Mononuclear cell (primary cell): Measurements from ENCODE around the gene DHX34. TPM values are rescaled to one million over a fixed set of nuclear protein-coding genes. Genes with fewer than 3 reads are reported as not detected.

ENCODE experiments used
- H3K27me3 ChIP-seq: 2 replicates; pipeline ENCODE4 v1.6.0; 2011; ENCODE audit warnings: low read length, control low read depth; ENCODE audit not compliant: insufficient read depth
- H3K4me1 ChIP-seq: 2 replicates; pipeline ENCODE4 v1.5.1; 2011; ENCODE audit warnings: mild to moderate bottlenecking, low read length, control low read depth; ENCODE audit not compliant: insufficient read depth
- H3K4me3 ChIP-seq: 2 replicates; pipeline ENCODE4 v1.5.1; 2011; ENCODE audit warnings: mild to moderate bottlenecking, low read length, moderate library complexity
- H3K9me3 ChIP-seq: 2 replicates; pipeline ENCODE4 v1.5.1; 2011; ENCODE audit warnings: low read depth, mild to moderate bottlenecking, control low read depth, low read length
- total RNA-seq: library from RNA; depleted of rRNA; stranded (reverse); fragments of >200 nt; gene quantifications from one replicate; pipeline ENCODE4 v1.2.3, GENCODE V29; 2012

Gene DHX34
- total RNA-seq, 1 donor = 12.9 TPM

GRCh38 chr19:47421844-47422395 is 72.8 kb downstream of the DHX34 start:
- H3K9me3 ChIP-seq = no peaks in the 10 kb centered on the region
- no peak overlapping the region for H3K4me3 ChIP-seq
- peaks cover 6% of the 10 kb centered on the region for H3K4me1 ChIP-seq
- peaks cover 59% of the 10 kb centered on the region for H3K27me3 ChIP-seq

GRCh38 chr19:47422417-47423163 is 73.5 kb downstream of the DHX34 start:
- no peak overlapping the region for H3K4me3 ChIP-seq
- H3K4me1 ChIP-seq = peaks cover 9% of the 10 kb centered on the region
- peaks cover 53% of the 10 kb centered on the region for H3K27me3 ChIP-seq
- no peaks in the 10 kb centered on the region for H3K9me3 ChIP-seq

- H3K4me1 ChIP-seq = peaks cover 14% of the 10 kb centered on the region
- no peaks in the 10 kb centered on the region for H3K9me3 ChIP-seq
- peaks cover 52% of the 10 kb centered on the region for H3K27me3 ChIP-seq
- no peak overlapping the region for H3K4me3 ChIP-seq
These were observed 74.2 kb downstream of the DHX34 start for GRCh38 chr19:47423203-47423882.

DNA sequence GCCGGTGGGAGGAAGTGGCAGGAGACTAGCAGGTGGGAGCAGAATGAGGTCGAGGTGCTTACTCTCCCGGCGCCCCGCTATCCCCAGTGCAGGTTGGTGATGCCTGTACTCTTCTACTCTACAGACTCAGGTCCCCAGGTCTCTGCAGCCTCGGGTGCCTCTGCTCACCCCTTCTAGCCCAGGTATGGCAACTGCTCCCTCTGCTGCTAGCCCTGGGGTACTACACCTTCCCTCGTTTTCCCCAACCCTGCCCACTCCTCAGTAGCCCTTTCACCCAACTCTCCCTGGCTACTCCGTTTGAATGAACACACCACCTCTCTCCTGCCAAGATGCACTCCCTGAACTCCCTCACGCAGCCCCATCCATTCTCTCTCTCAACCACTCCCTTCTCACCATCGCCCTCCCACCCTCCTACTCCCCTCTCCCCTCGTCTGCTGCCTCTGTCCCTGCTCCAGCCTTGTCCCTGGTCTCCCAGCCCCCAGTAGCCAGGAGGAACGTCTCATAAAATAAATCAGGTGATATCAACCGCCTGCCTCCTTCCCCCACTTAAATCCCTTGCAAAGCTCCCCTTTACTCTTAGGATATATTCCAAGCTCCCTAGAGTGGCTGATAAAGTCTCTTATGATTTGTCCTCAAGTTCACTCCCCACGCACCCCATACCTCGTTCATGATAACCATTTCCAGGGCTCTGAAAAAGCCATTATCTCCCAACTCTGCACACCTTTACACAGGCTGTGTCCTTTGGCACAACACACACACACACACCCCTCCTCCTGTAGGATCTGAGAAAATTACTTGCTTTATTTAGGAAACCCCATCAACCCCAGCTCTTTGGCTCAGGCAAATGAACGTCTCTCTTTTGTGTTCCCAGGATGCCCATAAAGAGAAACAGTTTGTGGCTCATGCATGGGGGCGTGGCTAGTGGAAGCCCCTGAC is 78.4 kb downstream of the DHX34 start:
- Histone ChIP-seq H3K4me3 (no peak overlapping the region), H3K27me3 (peaks cover 62% of the 10 kb centered on the region), H3K4me1 (peaks cover 23% of the 10 kb centered on the region), H3K9me3 (no peaks in the 10 kb centered on the region)

GRCh38 chr19:47428177-47428894 is 79.2 kb downstream of the DHX34 start:
- no peaks in the 10 kb centered on the region for H3K9me3 ChIP-seq

GRCh38 chr19:47429140-47429793 is 80.2 kb downstream of the DHX34 start:
- Histone ChIP-seq H3K9me3 (no peaks in the 10 kb centered on the region), H3K27me3 (peaks cover 47% of the 10 kb centered on the region), H3K4me1 (peaks cover 23% of the 10 kb centered on the region), H3K4me3 (no peak overlapping the region)

More at GRCh38 chr19:47428177-47428894, 79.2 kb downstream of the DHX34 start:
- Histone ChIP-seq H3K4me1 (peaks cover 23% of the 10 kb centered on the region), H3K4me3 (no peak overlapping the region), H3K27me3 (peaks cover 55% of the 10 kb centered on the region)

DNA sequence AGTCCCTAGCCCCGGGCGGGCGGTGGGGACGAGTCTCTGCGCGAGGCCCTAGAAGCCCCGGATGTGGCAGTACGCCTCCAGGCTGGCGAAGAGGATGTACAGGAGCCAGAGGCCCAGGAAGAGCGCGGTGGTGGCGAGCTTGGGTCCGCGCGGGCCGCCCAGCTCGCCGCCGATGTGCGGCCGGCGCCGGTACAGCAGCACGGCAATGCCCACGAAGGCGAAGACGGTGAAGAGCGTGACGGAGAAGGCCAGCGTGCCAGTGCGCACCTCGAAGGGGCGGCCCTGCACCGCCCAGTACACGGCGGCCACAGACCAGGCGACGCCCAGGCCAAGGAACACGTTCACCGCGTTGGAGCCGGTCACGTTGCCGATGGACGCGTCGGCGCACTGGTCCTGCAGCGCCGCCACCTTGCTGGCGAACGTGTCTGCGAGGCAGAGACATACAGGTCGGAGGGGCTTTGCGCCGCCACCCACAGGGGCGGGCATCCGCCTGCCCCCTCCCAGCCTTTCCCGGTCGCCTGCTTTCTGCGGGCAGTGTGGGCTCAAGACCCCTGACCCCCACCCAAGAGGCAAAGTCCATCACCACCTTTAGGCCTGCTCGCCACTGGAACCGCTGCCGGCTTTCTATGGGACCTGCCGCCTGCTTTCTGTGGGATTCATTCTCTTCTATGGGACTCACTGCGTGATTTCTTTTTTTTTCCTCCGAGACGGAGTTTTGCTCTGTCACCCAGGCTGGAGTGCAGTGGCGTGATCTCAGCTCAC is 81.1 kb downstream of the DHX34 start:
- Histone ChIP-seq H3K4me3 (no peak overlapping the region), H3K9me3 (no peaks in the 10 kb centered on the region), H3K27me3 (peaks cover 47% of the 10 kb centered on the region), H3K4me1 (peaks cover 23% of the 10 kb centered on the region)

DNA sequence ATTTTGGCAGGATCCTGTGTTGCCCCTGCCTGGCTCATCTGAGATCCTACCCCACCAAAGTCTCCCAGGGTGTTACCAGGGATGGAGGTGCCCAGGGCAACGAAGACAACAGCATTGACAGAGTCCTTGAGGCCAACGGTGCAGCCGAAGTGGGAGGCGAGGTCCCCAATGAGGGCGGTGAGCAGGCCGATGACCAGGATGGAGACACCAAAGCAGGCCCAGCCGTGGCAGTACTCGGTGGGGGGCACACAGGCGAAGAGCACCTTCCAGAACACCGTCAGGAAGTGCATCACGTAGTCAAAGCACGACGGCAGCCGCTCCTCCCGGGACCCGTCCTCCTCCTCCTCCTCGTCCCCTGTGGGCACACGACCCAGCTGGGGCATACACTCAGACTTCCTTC is 83.0 kb downstream of the DHX34 start:
- H3K4me3 ChIP-seq = no peak overlapping the region
- no peaks in the 10 kb centered on the region for H3K9me3 ChIP-seq
- H3K27me3 ChIP-seq = peaks cover 47% of the 10 kb centered on the region
- H3K4me1 ChIP-seq = peaks cover 28% of the 10 kb centered on the region

Other genes with a start within 250 kb of the DHX34 start
- 10.4 TPM for gene ZC3H4, start 235.5 kb upstream of the DHX34 start, total RNA-seq
- gene SAE1, start 218.5 kb upstream of the DHX34 start, total RNA-seq = 29.5 TPM
- gene BBC3, start 118.1 kb upstream of the DHX34 start, total RNA-seq = 8.4 TPM
- gene CCDC9, start 92.8 kb upstream of the DHX34 start, total RNA-seq = 11.5 TPM
- gene INAFM1, start 74.4 kb upstream of the DHX34 start, total RNA-seq = 1.4 TPM
- gene C5AR1, start 39.5 kb upstream of the DHX34 start, total RNA-seq = 92.2 TPM
- gene C5AR2, start 17.1 kb upstream of the DHX34 start, total RNA-seq = 4.1 TPM
- gene MEIS3, start 70.2 kb downstream of the DHX34 start, total RNA-seq = not detected
- not detected for gene SLC8A2, start 122.6 kb downstream of the DHX34 start, total RNA-seq
- gene KPTN, start 134.9 kb downstream of the DHX34 start, total RNA-seq = 1.3 TPM
- gene NAPA, start 165.7 kb downstream of the DHX34 start, total RNA-seq = 71.8 TPM
- gene ZNF541, start 223.8 kb downstream of the DHX34 start, total RNA-seq = 0.21 TPM